BE2C (cell line): ENCODE results near the gene RELT.

Source experiments
- DNase-seq: peaks from one replicate; pipeline ENCODE4 v3.0.0-alpha.2; 2020
- H3K27me3 ChIP-seq: fragments of 250-450 bp; sonication (Bioruptor Pico); 2 replicates; pipeline ENCODE4 v1.5.1; 2020; ENCODE audit warnings: mild to moderate bottlenecking
- H3K36me3 ChIP-seq: fragments of 250-450 bp; sonication (Bioruptor Pico); 2 replicates; pipeline ENCODE4 v1.5.1; 2020; ENCODE audit warnings: mild to moderate bottlenecking
- H3K4me1 ChIP-seq: fragments of 250-450 bp; sonication (Bioruptor Pico); 2 replicates; pipeline ENCODE4 v1.5.1; 2020
- H3K4me3 ChIP-seq: 2 replicates; pipeline ENCODE4 v1.5.1; 2011; ENCODE audit warnings: low read depth, low read length
- H3K9me3 ChIP-seq: fragments of 250-450 bp; sonication (Bioruptor Pico); 2 replicates; pipeline ENCODE4 v1.5.1; 2020
- TF ChIP-seq, protein P1 (sequence below): IDR thresholded peaks from 2 replicates; pipeline ENCODE4 v1.5.1; 2012; ENCODE audit warnings: mild to moderate bottlenecking, low read depth, low read length

RELT gene

DNA sequence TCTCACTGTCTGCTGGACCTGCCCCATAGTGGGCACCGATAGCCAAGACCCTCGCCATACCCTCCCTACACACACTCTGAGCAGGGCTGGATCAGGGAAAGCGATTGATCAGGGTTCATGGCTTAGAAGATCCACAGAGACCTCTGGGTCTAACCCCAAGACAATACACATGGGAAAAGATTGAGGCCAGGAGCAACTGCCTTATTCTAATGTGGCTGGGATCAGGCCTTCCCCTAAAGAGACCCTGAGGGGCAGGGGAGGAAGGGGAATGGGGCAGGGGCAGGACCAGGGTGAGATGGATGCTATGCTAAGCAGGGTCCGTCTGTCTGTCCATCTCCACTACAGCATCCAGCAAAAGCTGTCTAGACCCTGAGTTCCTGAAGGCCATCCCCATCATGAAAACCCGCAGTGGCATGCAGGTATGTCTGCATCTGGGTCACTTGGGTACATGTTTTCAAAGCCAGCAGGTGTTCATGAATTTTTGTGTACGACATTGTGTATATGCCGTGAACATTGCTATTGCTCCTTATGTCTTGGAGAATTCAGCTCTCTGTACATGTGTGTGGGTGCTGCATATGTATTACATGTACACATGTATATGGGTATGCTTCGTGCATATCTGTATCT is 15.3 kb upstream of the RELT start:
- no peak overlapping the region for H3K4me3 ChIP-seq
- H3K4me1 ChIP-seq: peaks cover 18% of the 10 kb centered on the region
- DNase-seq: no peak
- H3K27me3 ChIP-seq: no peaks in the 10 kb centered on the region
- peaks cover 30% of the 10 kb centered on the region for H3K36me3 ChIP-seq
- TF ChIP-seq, protein P1, sequence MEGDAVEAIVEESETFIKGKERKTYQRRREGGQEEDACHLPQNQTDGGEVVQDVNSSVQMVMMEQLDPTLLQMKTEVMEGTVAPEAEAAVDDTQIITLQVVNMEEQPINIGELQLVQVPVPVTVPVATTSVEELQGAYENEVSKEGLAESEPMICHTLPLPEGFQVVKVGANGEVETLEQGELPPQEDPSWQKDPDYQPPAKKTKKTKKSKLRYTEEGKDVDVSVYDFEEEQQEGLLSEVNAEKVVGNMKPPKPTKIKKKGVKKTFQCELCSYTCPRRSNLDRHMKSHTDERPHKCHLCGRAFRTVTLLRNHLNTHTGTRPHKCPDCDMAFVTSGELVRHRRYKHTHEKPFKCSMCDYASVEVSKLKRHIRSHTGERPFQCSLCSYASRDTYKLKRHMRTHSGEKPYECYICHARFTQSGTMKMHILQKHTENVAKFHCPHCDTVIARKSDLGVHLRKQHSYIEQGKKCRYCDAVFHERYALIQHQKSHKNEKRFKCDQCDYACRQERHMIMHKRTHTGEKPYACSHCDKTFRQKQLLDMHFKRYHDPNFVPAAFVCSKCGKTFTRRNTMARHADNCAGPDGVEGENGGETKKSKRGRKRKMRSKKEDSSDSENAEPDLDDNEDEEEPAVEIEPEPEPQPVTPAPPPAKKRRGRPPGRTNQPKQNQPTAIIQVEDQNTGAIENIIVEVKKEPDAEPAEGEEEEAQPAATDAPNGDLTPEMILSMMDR: no peak
- H3K9me3 ChIP-seq: no peaks in the 10 kb centered on the region

DNA sequence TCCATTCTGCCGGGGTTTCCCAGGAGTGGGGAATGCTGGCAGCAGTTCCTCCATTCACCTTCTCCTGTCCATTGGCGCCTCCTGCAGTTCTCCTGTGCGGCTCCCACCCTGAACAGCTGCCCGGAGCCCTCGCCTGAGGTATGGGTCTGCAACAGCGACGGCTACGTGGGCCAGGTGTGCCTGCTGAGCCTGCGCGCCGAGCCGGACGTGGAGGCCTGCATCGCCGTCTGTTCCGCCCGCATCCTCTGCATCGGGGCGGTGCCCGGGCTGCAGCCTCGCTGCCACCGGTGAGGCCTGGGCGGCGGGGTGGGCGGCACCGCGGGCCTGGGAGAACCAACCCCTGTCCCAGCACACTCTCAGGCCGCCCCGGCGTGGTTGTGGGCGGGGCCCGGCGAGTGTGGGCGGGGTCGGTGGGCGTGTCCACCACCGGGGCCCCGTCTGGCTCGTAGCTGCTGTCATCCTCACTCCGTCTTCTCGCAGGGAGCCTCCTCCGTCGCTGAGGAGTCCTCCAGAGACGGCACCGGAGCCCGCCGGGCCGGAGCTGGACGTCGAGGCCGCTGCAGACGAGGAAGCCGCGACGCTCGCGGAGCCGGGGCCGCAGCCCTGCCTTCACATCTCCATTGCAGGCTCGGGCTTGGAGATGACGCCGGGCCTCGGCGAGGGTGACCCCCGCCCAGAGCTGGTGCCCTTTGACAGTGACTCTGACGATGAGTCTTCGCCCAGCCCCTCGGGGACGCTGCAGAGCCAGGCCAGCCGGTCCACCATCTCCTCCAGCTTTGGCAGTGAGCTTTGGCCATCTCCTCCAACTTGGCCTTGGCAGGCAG is 14.0 kb upstream of the RELT start:
- Histone ChIP-seq H3K4me3 (no peak overlapping the region), H3K4me1 (peaks cover 18% of the 10 kb centered on the region), H3K9me3 (no peaks in the 10 kb centered on the region), H3K27me3 (no peaks in the 10 kb centered on the region), H3K36me3 (peaks cover 32% of the 10 kb centered on the region)
- DNase-seq: no peak
- TF ChIP-seq, protein P1: no peak

DNA sequence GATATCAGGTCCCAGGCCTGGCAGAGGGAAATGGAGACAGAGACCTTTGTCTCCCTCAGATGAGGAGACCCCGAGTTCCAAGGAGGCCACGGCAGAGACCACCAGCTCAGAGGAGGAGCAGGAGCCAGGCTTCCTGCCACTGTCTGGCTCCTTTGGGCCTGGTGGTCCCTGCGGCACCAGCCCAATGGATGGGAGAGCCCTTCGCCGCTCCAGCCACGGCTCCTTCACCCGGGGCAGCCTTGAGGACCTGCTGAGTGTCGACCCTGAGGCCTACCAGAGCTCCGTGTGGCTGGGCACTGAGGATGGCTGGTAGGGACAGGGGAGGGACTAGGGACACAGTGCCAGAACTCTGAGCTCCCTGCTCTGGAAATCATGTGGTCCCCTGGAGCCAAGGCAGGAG is 13.1 kb upstream of the RELT start:
- TF ChIP-seq, protein P1: no peak
- no peak overlapping the region for H3K4me3 ChIP-seq
- peaks cover 14% of the 10 kb centered on the region for H3K4me1 ChIP-seq
- DNase-seq: no peak
- no peaks in the 10 kb centered on the region for H3K9me3 ChIP-seq
- H3K27me3 ChIP-seq: no peaks in the 10 kb centered on the region
- H3K36me3 ChIP-seq: peaks cover 32% of the 10 kb centered on the region

DNA sequence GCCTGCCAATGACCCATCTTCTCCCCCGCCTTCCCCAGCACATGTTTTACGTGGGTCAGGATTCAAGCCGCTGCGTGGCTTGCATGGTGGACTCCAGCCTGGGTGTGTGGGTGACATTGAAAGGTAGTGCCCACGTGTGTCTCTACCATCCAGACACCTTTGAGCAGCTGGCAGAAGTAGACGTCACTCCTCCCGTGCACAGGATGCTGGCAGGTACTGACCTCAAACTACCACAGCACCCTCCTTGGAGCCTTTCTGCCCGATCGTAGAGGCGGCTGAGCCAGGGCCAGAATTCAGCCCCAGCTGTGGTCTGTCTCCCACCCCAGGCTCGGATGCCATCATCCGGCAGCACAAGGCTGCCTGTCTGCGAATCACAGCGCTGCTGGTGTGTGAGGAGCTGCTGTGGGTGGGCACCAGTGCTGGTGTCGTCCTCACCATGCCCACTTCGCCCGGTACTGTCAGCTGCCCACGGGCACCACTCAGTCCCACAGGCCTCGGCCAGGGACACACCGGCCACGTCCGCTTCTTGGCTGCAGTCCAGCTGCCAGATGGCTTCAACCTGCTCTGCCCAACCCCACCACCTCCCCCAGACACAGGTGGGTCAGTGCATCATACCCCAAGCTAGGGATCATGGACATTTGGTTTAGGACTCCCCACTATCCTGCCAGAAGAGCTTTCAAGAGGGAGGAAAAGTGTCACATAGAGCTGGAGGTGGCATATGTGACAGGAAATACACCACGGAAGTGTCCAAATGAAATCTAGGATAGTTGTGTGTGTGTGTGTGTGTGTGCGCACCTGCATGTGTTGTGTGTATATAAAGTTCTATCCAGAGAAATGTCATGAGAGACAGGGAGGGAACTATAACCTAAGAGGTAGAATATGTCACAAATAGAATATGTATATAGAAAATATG is 10.6 kb upstream of the RELT start:
- TF ChIP-seq, protein P1: no peak
- H3K36me3 ChIP-seq: peaks cover 28% of the 10 kb centered on the region
- H3K4me1 ChIP-seq: no peaks in the 10 kb centered on the region; the same call in 1 of the 2 replicates

DNA sequence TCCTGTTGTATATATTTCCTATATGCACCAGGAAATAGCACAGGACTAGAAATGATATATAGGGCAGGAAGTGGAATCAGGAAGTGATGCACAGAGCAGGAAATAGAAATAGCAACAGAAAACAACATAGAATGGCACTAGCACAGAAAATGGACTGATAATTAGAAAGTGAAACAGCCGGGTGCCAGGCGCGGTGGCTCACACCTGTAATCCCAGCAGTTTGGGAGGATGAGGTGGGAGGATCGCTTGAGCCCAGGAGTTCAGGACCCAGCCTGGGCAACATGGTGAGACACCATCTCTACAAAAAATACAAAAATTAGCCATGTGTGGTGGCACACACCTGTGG is 10.0 kb upstream of the RELT start:
- Histone ChIP-seq H3K36me3 (peaks cover 22% of the 10 kb centered on the region), H3K9me3 (no peaks in the 10 kb centered on the region), H3K27me3 (no peaks in the 10 kb centered on the region), H3K4me1 (no peaks in the 10 kb centered on the region; the same call in 1 of the 2 replicates), H3K4me3 (no peak overlapping the region)
- TF ChIP-seq, protein P1: no peak
- no peak for DNase-seq

More for the DNA sequence above, 10.6 kb upstream of the RELT start:
- H3K27me3 ChIP-seq: no peaks in the 10 kb centered on the region
- H3K9me3 ChIP-seq: no peaks in the 10 kb centered on the region
- no peak overlapping the region for H3K4me3 ChIP-seq
- DNase-seq: no peak
